Smooth muscle cell (in vitro differentiated cells): Measurements from ENCODE around the gene HAUS5. TPM values are rescaled to one million over a fixed set of nuclear protein-coding genes. Genes with fewer than 3 reads are reported as not detected.

Source experiments
- DNase-seq: peaks from one replicate; lab custom pipeline; 2025; ENCODE audit not compliant: unreplicated experiment; lab: John Stamatoyannopoulos, UW
- H2AFZ ChIP-seq: fragments of 200-600 bp; sonication (generic); 2 replicates; pipeline ENCODE4 v1.6.0; 2016; ENCODE audit warnings: antibody characterized with exemption, low read depth, mild to moderate bottlenecking
- H3F3A ChIP-seq: fragments of 200-600 bp; sonication (generic); 2 replicates; pipeline ENCODE4 v1.6.0; 2017; ENCODE audit warnings: antibody characterized with exemption, low read depth
- H3K27ac ChIP-seq: fragments of 200-600 bp; sonication (generic); 2 replicates; pipeline ENCODE4 v1.5.1; 2016; ENCODE audit warnings: low read depth, mild to moderate bottlenecking
- H3K27me3 ChIP-seq: fragments of 200-600 bp; sonication (generic); 2 replicates; pipeline ENCODE4 v1.6.1; 2016; ENCODE audit warnings: low read depth, mild to moderate bottlenecking
- H3K36me3 ChIP-seq: fragments of 200-600 bp; sonication (generic); 2 replicates; pipeline ENCODE4 v1.5.1; 2016; ENCODE audit warnings: low read depth
- H3K4me1 ChIP-seq: fragments of 200-600 bp; sonication (generic); 2 replicates; pipeline ENCODE4 v1.5.1; 2016; ENCODE audit warnings: low read depth
- H3K4me2 ChIP-seq: fragments of 200-600 bp; sonication (generic); 2 replicates; pipeline ENCODE4 v1.6.0; 2016; ENCODE audit warnings: mild to moderate bottlenecking
- H3K4me3 ChIP-seq: fragments of 200-600 bp; sonication (generic); 2 replicates; pipeline ENCODE4 v1.5.1; 2016; ENCODE audit warnings: mild to moderate bottlenecking
- H3K79me2 ChIP-seq: fragments of 200-600 bp; sonication (generic); 2 replicates; pipeline ENCODE4 v1.6.0; 2016; ENCODE audit warnings: low read depth, mild to moderate bottlenecking
- H3K9ac ChIP-seq: fragments of 200-600 bp; sonication (generic); 2 replicates; pipeline ENCODE4 v1.6.0; 2016; ENCODE audit warnings: low read depth
- H3K9me3 ChIP-seq: fragments of 200-600 bp; sonication (generic); replicated peaks from 2 replicates; pipeline ENCODE4 v1.5.1; 2016; ENCODE audit warnings: low read depth
- H4K20me1 ChIP-seq: fragments of 200-600 bp; sonication (generic); 2 replicates; pipeline ENCODE4 v1.6.0; 2016; ENCODE audit warnings: low read depth
- WGBS: methylation state at CpG from one replicate; pipeline ENCODE4 v1.1.7; 2016; ENCODE audit warnings: low lambda C conversion rate; 5-methylcytosine and 5-hydroxymethylcytosine counted together
- polyA plus RNA-seq: library from polyadenylated mRNA; unstranded; fragments of >200 nt; fragmentation: Nextera tagmentation; extraction: Ambion mirVana; gene quantifications from 2 replicates; pipeline ENCODE4 v1.2.1, GENCODE V29; 2016
- total RNA-seq: library from RNA; depleted of rRNA; stranded (reverse); fragments of >200 nt; gene quantifications from 2 replicates; pipeline ENCODE4 v1.2.3, GENCODE V29; 2014
- TF ChIP-seq, protein P1 (sequence below): fragments of 200-600 bp; sonication (generic); IDR thresholded peaks from 2 replicates; pipeline ENCODE4 v1.5.1; 2017; ENCODE audit warnings: borderline replicate concordance, mild to moderate bottlenecking, antibody characterized with exemption; ENCODE audit not compliant: insufficient read depth, poor library complexity, severe bottlenecking

Gene HAUS5
- total and polyA plus RNA-seq, 2 experiments from 2014 or later: 6.4 to 14.0 TPM

DNA sequence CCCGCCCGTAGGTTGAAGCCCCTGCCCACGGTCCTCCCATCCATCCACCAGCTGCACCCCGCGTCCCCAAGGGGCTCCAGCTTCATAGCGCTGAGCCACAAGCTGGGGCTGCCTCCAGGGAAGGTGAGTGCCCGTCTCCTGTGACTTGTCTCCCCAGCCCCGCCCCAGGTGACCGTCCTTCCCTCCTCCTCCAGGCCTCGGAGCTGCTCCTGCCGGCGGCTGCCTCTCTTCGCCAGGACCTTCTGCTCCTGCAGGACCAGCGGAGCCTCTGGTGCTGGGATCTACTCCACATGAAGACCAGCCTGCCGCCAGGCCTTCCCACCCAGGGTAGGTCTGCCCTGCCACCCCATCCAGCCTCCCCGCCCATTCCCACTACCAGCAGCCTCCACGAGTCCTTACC lies 7.5 kb downstream of the HAUS5 start:
- Histone ChIP-seq H3K4me1 (no peaks in the 10 kb centered on the region), H3K27me3 (no peaks in the 10 kb centered on the region), H2AFZ (no peak overlapping the region), H3K36me3 (no peaks in the 10 kb centered on the region), H3F3A (no peaks in the 10 kb centered on the region), H4K20me1 (no peaks in the 10 kb centered on the region), H3K4me2 (no peak overlapping the region), H3K9ac (no peak overlapping the region), H3K9me3 (no peaks in the 10 kb centered on the region), H3K79me2 (no peaks in the 10 kb centered on the region), H3K4me3 (no peak overlapping the region), H3K27ac (no peak overlapping the region)
- 96% methylated on average over 17 of the region's 17 CpGs for WGBS
- TF ChIP-seq, protein P1, sequence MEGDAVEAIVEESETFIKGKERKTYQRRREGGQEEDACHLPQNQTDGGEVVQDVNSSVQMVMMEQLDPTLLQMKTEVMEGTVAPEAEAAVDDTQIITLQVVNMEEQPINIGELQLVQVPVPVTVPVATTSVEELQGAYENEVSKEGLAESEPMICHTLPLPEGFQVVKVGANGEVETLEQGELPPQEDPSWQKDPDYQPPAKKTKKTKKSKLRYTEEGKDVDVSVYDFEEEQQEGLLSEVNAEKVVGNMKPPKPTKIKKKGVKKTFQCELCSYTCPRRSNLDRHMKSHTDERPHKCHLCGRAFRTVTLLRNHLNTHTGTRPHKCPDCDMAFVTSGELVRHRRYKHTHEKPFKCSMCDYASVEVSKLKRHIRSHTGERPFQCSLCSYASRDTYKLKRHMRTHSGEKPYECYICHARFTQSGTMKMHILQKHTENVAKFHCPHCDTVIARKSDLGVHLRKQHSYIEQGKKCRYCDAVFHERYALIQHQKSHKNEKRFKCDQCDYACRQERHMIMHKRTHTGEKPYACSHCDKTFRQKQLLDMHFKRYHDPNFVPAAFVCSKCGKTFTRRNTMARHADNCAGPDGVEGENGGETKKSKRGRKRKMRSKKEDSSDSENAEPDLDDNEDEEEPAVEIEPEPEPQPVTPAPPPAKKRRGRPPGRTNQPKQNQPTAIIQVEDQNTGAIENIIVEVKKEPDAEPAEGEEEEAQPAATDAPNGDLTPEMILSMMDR: no peak
- DNase-seq: no peak

DNA sequence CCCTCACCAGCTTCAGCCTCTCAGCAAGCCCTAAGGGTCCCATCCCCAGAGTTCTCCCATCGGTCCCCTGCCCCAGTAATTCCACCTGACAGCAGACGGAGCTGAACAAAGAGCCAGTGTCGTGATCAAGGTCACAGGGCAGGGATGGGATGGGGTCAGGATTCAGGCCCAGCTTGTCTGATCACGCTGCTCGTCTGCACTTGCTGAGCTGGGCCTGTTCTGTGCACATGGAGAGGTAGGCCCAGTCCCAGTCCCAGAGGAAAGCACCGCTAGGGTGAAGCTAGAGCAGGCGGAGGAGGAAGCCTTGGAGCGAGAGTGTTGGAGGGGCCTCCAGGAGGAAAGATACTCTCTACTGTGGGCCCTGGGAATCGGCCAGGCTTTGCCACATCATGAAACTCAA lies 9.2 kb downstream of the HAUS5 start:
- TF ChIP-seq, protein P1: no peak
- no peak overlapping the region for H2AFZ ChIP-seq
- H3F3A ChIP-seq: no peaks in the 10 kb centered on the region
- H3K9ac ChIP-seq: no peak overlapping the region
- H3K27ac ChIP-seq: no peak overlapping the region
- H4K20me1 ChIP-seq: no peaks in the 10 kb centered on the region
- over 99% methylated on average over 9 of the region's 9 CpGs for WGBS
- no peaks in the 10 kb centered on the region for H3K9me3 ChIP-seq
- DNase-seq: no peak
- H3K4me2 ChIP-seq: no peak overlapping the region
- H3K79me2 ChIP-seq: no peaks in the 10 kb centered on the region
- H3K4me1 ChIP-seq: no peaks in the 10 kb centered on the region
- H3K36me3 ChIP-seq: no peaks in the 10 kb centered on the region
- H3K4me3 ChIP-seq: no peak overlapping the region
- no peaks in the 10 kb centered on the region for H3K27me3 ChIP-seq

DNA sequence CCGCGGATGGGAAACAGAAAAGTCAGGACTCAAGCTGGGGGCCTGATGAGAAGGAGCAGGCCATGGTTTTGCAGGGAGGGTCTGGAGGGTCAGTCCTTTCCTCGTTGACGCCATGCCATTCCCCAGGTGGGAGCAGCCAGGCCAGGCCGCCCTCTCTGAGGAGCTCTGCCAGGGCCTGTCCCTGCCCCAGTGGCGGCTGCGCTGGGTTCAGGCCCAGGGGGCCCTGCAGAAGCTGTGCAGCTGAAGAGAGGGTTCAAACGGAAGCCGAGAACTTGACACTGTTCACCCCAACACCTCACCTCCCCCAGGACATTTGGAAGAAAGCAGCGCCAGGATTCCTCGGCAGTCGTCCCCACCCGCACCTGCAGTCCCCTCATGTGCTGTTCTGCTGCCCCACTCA lies 10.2 kb downstream of the HAUS5 start:
- no peaks in the 10 kb centered on the region for H3F3A ChIP-seq
- H3K9ac ChIP-seq: no peak overlapping the region
- H2AFZ ChIP-seq: no peak overlapping the region
- no peaks in the 10 kb centered on the region for H3K9me3 ChIP-seq
- TF ChIP-seq, protein P1: no peak
- no peak overlapping the region for H3K4me2 ChIP-seq
- no peaks in the 10 kb centered on the region for H3K36me3 ChIP-seq
- no peak for DNase-seq
- no peaks in the 10 kb centered on the region for H4K20me1 ChIP-seq
- H3K79me2 ChIP-seq: no peaks in the 10 kb centered on the region
- WGBS: 98% methylated on average over 10 of the region's 13 CpGs
- no peaks in the 10 kb centered on the region for H3K4me1 ChIP-seq
- H3K27me3 ChIP-seq: no peaks in the 10 kb centered on the region
- H3K4me3 ChIP-seq: no peak overlapping the region
- no peak overlapping the region for H3K27ac ChIP-seq

DNA sequence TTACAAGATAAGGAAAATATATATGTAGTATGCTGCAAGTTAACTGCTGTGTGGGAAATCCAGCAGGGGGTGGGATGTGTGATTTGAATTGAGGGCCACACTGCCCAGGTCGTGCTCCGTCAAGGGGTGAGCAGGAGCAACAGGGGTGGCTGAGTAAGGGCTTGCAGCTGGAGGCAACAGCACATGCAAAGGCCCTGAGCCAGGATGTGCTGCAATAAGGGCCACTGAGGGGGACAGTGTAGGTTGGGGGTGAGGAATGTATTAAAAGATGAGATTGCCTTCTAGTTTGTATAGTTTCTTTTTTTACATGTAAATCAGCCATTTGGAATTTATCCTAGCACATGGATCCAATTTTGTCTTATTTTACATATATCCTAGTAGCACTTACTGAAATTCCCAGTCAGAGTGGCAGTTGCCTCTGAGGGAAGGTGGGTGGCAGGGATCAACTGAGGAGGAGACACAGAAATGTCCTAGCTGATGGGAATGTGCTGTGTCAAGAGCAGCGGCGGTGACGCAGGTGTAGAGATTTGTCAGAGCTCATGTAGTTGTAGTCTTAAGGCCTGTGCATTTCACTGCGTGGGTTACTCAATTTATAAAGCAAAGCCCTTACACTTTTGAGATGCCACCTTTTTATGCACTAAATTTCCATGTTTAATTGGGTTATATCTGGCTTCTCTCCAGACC lies 10.9 kb downstream of the HAUS5 start:
- Histone ChIP-seq H3K9me3 (no peaks in the 10 kb centered on the region), H3K27ac (no peak overlapping the region), H3K27me3 (no peaks in the 10 kb centered on the region), H3K79me2 (no peaks in the 10 kb centered on the region), H3F3A (no peaks in the 10 kb centered on the region), H4K20me1 (no peaks in the 10 kb centered on the region), H3K4me3 (no peak overlapping the region), H3K4me1 (peaks cover 5% of the 10 kb centered on the region), H3K36me3 (no peaks in the 10 kb centered on the region), H3K9ac (no peak overlapping the region), H2AFZ (no peak overlapping the region), H3K4me2 (no peak overlapping the region)
- TF ChIP-seq, protein P1: no peak
- 92% methylated on average over 6 of the region's 6 CpGs for WGBS
- DNase-seq: no peak
